Fibroblast of skin of right quadriceps (primary cell): Measurements from ENCODE around the gene TMTC2.

Experiments
- DNase-seq: peaks from one replicate; pipeline ENCODE4 v3.0.0-alpha.2; 2013

The TMTC2 gene

GRCh38 chr12:83036847-83037246, 350.1 kb downstream of the TMTC2 start:
- DNase-seq = no peak

GRCh38 chr12:83039413-83039812, 352.7 kb downstream of the TMTC2 start:
- DNase-seq = no peak

- no peak for DNase-seq
Observed at GRCh38 chr12:83040339-83040738, 353.6 kb downstream of the TMTC2 start.

- DNase-seq = no peak
Observed at GRCh38 chr12:83040991-83041390, 354.3 kb downstream of the TMTC2 start.

GRCh38 chr12:83042441-83043200, 355.9 kb downstream of the TMTC2 start:
- peak; percentile 23 for DNase-seq

- no peak for DNase-seq
Observed at GRCh38 chr12:83044736-83045135, 358.0 kb downstream of the TMTC2 start.

- DNase-seq = peak; percentile 19
Observed at GRCh38 chr12:83046019-83046418, 359.3 kb downstream of the TMTC2 start.

GRCh38 chr12:83049306-83049705, 362.6 kb downstream of the TMTC2 start:
- no peak for DNase-seq

GRCh38 chr12:83052890-83053541, 366.3 kb downstream of the TMTC2 start:
- no peak for DNase-seq

- no peak for DNase-seq
Observed at GRCh38 chr12:83057436-83057835, 370.7 kb downstream of the TMTC2 start.

GRCh38 chr12:83059107-83059506, 372.4 kb downstream of the TMTC2 start:
- DNase-seq = no peak

- DNase-seq = no peak
Observed at GRCh38 chr12:83065562-83065961, 378.9 kb downstream of the TMTC2 start.

- no peak for DNase-seq
Observed at GRCh38 chr12:83067981-83068380, 381.3 kb downstream of the TMTC2 start.

GRCh38 chr12:83074358-83074894, 387.7 kb downstream of the TMTC2 start:
- DNase-seq = no peak

GRCh38 chr12:83075471-83075870, 388.8 kb downstream of the TMTC2 start:
- no peak for DNase-seq

GRCh38 chr12:83077041-83077440, 390.3 kb downstream of the TMTC2 start:
- no peak for DNase-seq

GRCh38 chr12:83082690-83083276, 396.1 kb downstream of the TMTC2 start:
- DNase-seq = peak; percentile 23

- DNase-seq = no peak
Observed at GRCh38 chr12:83083616-83084015, 396.9 kb downstream of the TMTC2 start.

- no peak for DNase-seq
Observed at GRCh38 chr12:83084516-83085234, 398.0 kb downstream of the TMTC2 start.

GRCh38 chr12:83086023-83086422, 399.3 kb downstream of the TMTC2 start:
- no peak for DNase-seq

GRCh38 chr12:83089575-83089974, 402.9 kb downstream of the TMTC2 start:
- no peak for DNase-seq

- no peak for DNase-seq
Observed at GRCh38 chr12:83092129-83092528, 405.4 kb downstream of the TMTC2 start.

GRCh38 chr12:83092606-83093005, 405.9 kb downstream of the TMTC2 start:
- DNase-seq = no peak
